GM12878 (cell line): ENCODE measurements around the gene POU5F1. TPM values are rescaled to one million over a fixed set of nuclear protein-coding genes. Genes with fewer than 3 reads are reported as not detected.

Experiments
- ATAC-seq: fragments of 200-7000 bp; cut with Tn5 transposase; 3 replicates; pipeline ENCODE4 v1.9.1; 2020; ENCODE audit warnings: mild to moderate bottlenecking, moderate library complexity
- BruUV-seq: library from RNA; stranded (reverse); fragments of 400-500 nt; replicated peaks from 2 replicates; lab custom pipeline; 2021; lab: Mats Ljungman, UMichigan
- CTCF ChIA-PET: fragments of 300-600 bp; sonication (Branson Sonifier 250); formaldehyde crosslinking; extraction: SDS; loops from one replicate; lab custom pipeline; 2021; ENCODE audit warnings: inconsistent platforms; lab: Yijun Ruan, JAX
- POLR2A ChIA-PET: fragments of 350-600 bp; formaldehyde crosslinking; extraction: SDS; loops from one replicate; lab custom pipeline; 2021; ENCODE audit warnings: inconsistent platforms; lab: Charles Lee
- RAD21 ChIA-PET: fragments of 300-600 bp; sonication (Branson Sonifier 250); formaldehyde crosslinking; loops from one replicate; lab custom pipeline; 2023; ENCODE audit warnings: antibody characterized with exemption; ENCODE audit not compliant: unreplicated experiment; lab: Charles Lee
- SMC1A ChIA-PET: fragments of 300-600 bp; sonication (Branson Sonifier 250); formaldehyde crosslinking; loops from one replicate; lab custom pipeline; 2023; ENCODE audit not compliant: unreplicated experiment, uncharacterized antibody; lab: Charles Lee
- DNase-seq: peaks from one replicate; pipeline ENCODE4 v3.0.0-alpha.2; 2011; ENCODE audit warnings: low read depth, low spot score
- FAIRE-seq: peaks from 3 replicates; lab custom pipeline; 2011; peaks lifted over from hg19 to GRCh38; lab: Jason Lieb, UNC
- H2AFZ ChIP-seq: 2 replicates; pipeline ENCODE4 v1.6.0; 2011; ENCODE audit warnings: low read depth, low read length, control low read depth; ENCODE audit not compliant: control insufficient read depth
- H3K27ac ChIP-seq: 2 replicates; pipeline ENCODE4 v1.5.1; 2011; ENCODE audit warnings: control low read depth; ENCODE audit not compliant: control insufficient read depth, insufficient read depth
- H3K27me3 ChIP-seq, 2 experiments: replicated peaks in 1 of 2; 2 replicates each; pipeline versions ENCODE4 v1.6.0 to v1.6.1; 2011; ENCODE audit warnings: low read length in 1 of 2; ENCODE audit not compliant: control insufficient read depth in 2 of 2, insufficient read depth in 2 of 2
- H3K36me3 ChIP-seq, 2 experiments: 2 replicates each; pipeline ENCODE4 v1.5.1; 2011; ENCODE audit warnings: low read length in 1 of 2; ENCODE audit not compliant: control insufficient read depth in 2 of 2, insufficient read depth in 2 of 2
- H3K4me1 ChIP-seq: 2 replicates; pipeline ENCODE4 v1.6.1; 2011; ENCODE audit warnings: mild to moderate bottlenecking, low read length, moderate library complexity, mixed read lengths; ENCODE audit not compliant: control insufficient read depth, insufficient read depth
- H3K4me2 ChIP-seq: 2 replicates; pipeline ENCODE4 v1.6.0; 2011; ENCODE audit warnings: control low read depth; ENCODE audit not compliant: control insufficient read depth, insufficient read depth
- H3K4me3 ChIP-seq: fragments of 200-600 bp; sonication (generic); 2 replicates; pipeline ENCODE4 v1.5.1; 2016
- H3K79me2 ChIP-seq: 2 replicates; pipeline ENCODE4 v1.6.0; 2011; ENCODE audit warnings: low read length; ENCODE audit not compliant: control insufficient read depth, insufficient read depth
- H3K9ac ChIP-seq: 2 replicates; pipeline ENCODE4 v1.8.0; 2011; ENCODE audit warnings: low read length, control low read depth, mixed read lengths; ENCODE audit not compliant: control insufficient read depth, insufficient read depth
- H3K9me3 ChIP-seq: replicated peaks from 3 replicates; pipeline ENCODE4 v1.5.1; 2011; ENCODE audit warnings: mild to moderate bottlenecking, low read length; ENCODE audit not compliant: control insufficient read depth, insufficient read depth
- H4K20me1 ChIP-seq: 2 replicates; pipeline ENCODE4 v1.6.0; 2011; ENCODE audit not compliant: control insufficient read depth, insufficient read depth
- NFXL1 ChIP-seq: fragments of 450-650 bp; IDR thresholded peaks from 2 replicates; pipeline ENCODE4 v1.6.1; 2017; ENCODE audit warnings: antibody characterized with exemption, mild to moderate bottlenecking, borderline replicate concordance
- SMARCA5 ChIP-seq: fragments of 450-650 bp; IDR thresholded peaks from 2 replicates; pipeline ENCODE4 v1.6.1; 2017; ENCODE audit warnings: mild to moderate bottlenecking
- STAT3 ChIP-seq: IDR thresholded peaks from 2 replicates; pipeline ENCODE4 v1.6.1; 2011; ENCODE audit warnings: low read depth, low read length, improper control_type of control experiment
- YY1 ChIP-seq: IDR thresholded peaks from 2 replicates; pipeline ENCODE4 v1.6.1; 2011; ENCODE audit warnings: low read depth, mild to moderate bottlenecking, low read length
- WGBS: methylation state at CpG from one replicate; pipeline ENCODE4 v1.1.6; 2016; ENCODE audit warnings: low lambda C conversion rate; ENCODE audit not compliant: insufficient replicate concordance, insufficient coverage; ENCODE audit errors: missing lambda C conversion rate; 5-methylcytosine and 5-hydroxymethylcytosine counted together
- in situ Hi-C: fragments of 300-500 bp; cut with MboI; formaldehyde crosslinking; loops from 9 replicates; pipeline ENCODE4 v1.14.3; 2018; ENCODE audit warnings: mixed read lengths
- intact Hi-C: fragments of 100-400 bp; cut with micrococcal nuclease; formaldehyde crosslinking; loops from one replicate; pipeline ENCODE4 v1.14.2; 2022; ENCODE audit not compliant: unreplicated experiment
- polyA plus RNA-seq, 11 experiments: library from polyadenylated mRNA; depleted of rRNA in 4 of 11; unstranded in 6 of 11; stranded (reverse) in 5 of 11; fragments of >200 nt; fragmentation: Nextera tagmentation in 4 of 11; fragmentation: Illumina TruSeq in 1 of 11; extraction: Ambion mirVana in 4 of 11; extraction: Trizol in 1 of 11; gene quantifications; 1 replicate in 1 of 11; 2 replicates in 10 of 11; pipeline versions ENCODE4 v1.2.1 to v1.2.3, GENCODE V29; 2011 to 2016; ENCODE audit warnings: inconsistent platforms in 2 of 11, missing spikeins in 2 of 11, low read depth in 1 of 11
- total RNA-seq, 4 experiments: library from RNA; depleted of rRNA in 3 of 4; stranded (reverse); fragments of >200 nt in 3 of 4; fragmentation: Illumina TruSeq in 1 of 4; extraction: Trizol in 1 of 4; gene quantifications; 2 replicates each; pipeline versions ENCODE4 v1.2.1 to v1.2.3, GENCODE V29; 2013 to 2021

The POU5F1 gene
- total and polyA plus RNA-seq, 10 of the 15 experiments (the other 5 are each of a cell fraction or from before 2014, with no cell fraction given), result 1.4 to 5.5 (median 3.2) TPM

- Histone ChIP-seq H3K4me3 (0 out of 2 replicates have a peak overlapping the region, but pooled peaks have one; percentile 4), H3K27me3 (no peaks in the 10 kb centered on the region), H3K36me3 (0 out of 4 replicates have a peak, but pooled peaks cover 0 to 2% of the 10 kb centered on the region in 2 experiments), H3K4me2 (no peak overlapping the region), H3K4me1 (peaks cover 14% of the 10 kb centered on the region), H3K9ac (no peak overlapping the region), H3K9me3 (no peaks in the 10 kb centered on the region), H4K20me1 (no peaks in the 10 kb centered on the region), H3K27ac (no peak overlapping the region), H2AFZ (no peak overlapping the region), H3K79me2 (no peaks in the 10 kb centered on the region; the same call in none of the 2 replicates)
- TF ChIP-seq STAT3, result no peak
- no peak for TF ChIP-seq SMARCA5
- no peak for TF ChIP-seq YY1
- no peak for FAIRE-seq
- WGBS, result 97% methylated on average over 8 of the region's 8 CpGs
- ChIA-PET RAD21 (interaction anchor here (1.2 kb wide), 1 partner anchor 15 kb away, joined by 3 read pairs; no protein-coding TSS in a partner anchor), POLR2A (interaction anchor here (0.6 kb wide), 2 partner anchors 14 to 19 kb away, joined by 3 to 6 read pairs; no protein-coding TSS in a partner anchor), CTCF (interaction anchor here (1.0 kb wide), 1 partner anchor 21 kb away, joined by 3 read pairs; the partner anchor contains the start of gene TCF19), SMC1A (no interaction called here)
- in situ Hi-C loops, result no loop called here
- no peak for ATAC-seq
- BruUV-seq, result no TSS peak
- intact Hi-C loops, result no loop called here
- DNase-seq, result no peak
Observed at GRCh38 chr6:31179896-31180295, 9.4 kb upstream of the POU5F1 start.

- FAIRE-seq (no peak), DNase-seq (no peak), ATAC-seq (no peak; the same call in 2 of the 3 replicates)
- in situ Hi-C loops, result no loop called here
- no TSS peak for BruUV-seq
- Histone ChIP-seq H3K4me2 (peak overlapping the region; percentile 80), H3K79me2 (no peaks in the 10 kb centered on the region; the same call in none of the 2 replicates), H3K9me3 (no peaks in the 10 kb centered on the region), H3K36me3 (0 out of 4 replicates have a peak, but pooled peaks cover 0 to 2% of the 10 kb centered on the region in 2 experiments), H2AFZ (peak overlapping the region; percentile 48), H3K27ac (peak overlapping the region; percentile 33), H3K4me3 (no peak overlapping the region), H3K9ac (no peak overlapping the region), H4K20me1 (no peaks in the 10 kb centered on the region), H3K4me1 (peaks cover 14% of the 10 kb centered on the region), H3K27me3 (no peaks in the 10 kb centered on the region)
- TF ChIP-seq NFXL1, result no peak
- ChIA-PET RAD21 (interaction anchor here (1.2 kb wide), 1 partner anchor 14 kb away, joined by 3 read pairs; no protein-coding TSS in a partner anchor), CTCF (interaction anchor here (1.0 kb wide), 1 partner anchor 19 kb away, joined by 3 read pairs; no protein-coding TSS in a partner anchor), POLR2A (no interaction called here), SMC1A (interaction anchor here (1.0 kb wide), 1 partner anchor 14 kb away, joined by 3 read pairs; no protein-coding TSS in a partner anchor)
- intact Hi-C loops, result no loop called here
- 50% methylated on average over 4 of the region's 4 CpGs for WGBS
Observed at GRCh38 chr6:31179042-31179386, 8.5 kb upstream of the POU5F1 start.
